Osteocyte (in vitro differentiated cells): ENCODE measurements around the gene FOXO1. TPM values are rescaled to one million over a fixed set of nuclear protein-coding genes. Genes with fewer than 3 reads are reported as not detected.

Experiments
- DNase-seq: peaks from one replicate; pipeline ENCODE4 v3.0.0; 2021; ENCODE audit warnings: mixed read lengths; ENCODE audit not compliant: unreplicated experiment; ENCODE audit errors: extremely low spot score
- H3K27ac Mint-ChIP-seq: one replicate; pipeline ENCODE4 v1.8.0; 2021; ENCODE audit warnings: mild to moderate bottlenecking, mixed read lengths; ENCODE audit not compliant: unreplicated experiment
- H3K27me3 Mint-ChIP-seq: one replicate; pipeline ENCODE4 v1.8.0; 2021; ENCODE audit warnings: mixed read lengths; ENCODE audit not compliant: unreplicated experiment
- H3K36me3 Mint-ChIP-seq: one replicate; pipeline ENCODE4 v1.8.0; 2021; ENCODE audit warnings: mixed read lengths; ENCODE audit not compliant: unreplicated experiment
- H3K4me1 Mint-ChIP-seq: one replicate; pipeline ENCODE4 v1.8.0; 2021; ENCODE audit warnings: mixed read lengths; ENCODE audit not compliant: unreplicated experiment
- H3K4me3 Mint-ChIP-seq: one replicate; pipeline ENCODE4 v1.8.0; 2021; ENCODE audit warnings: mild to moderate bottlenecking, moderate library complexity, mixed read lengths; ENCODE audit not compliant: unreplicated experiment
- H3K9me3 Mint-ChIP-seq: one replicate; pipeline ENCODE4 v1.8.0; 2021; ENCODE audit warnings: mixed read lengths; ENCODE audit not compliant: unreplicated experiment
- CTCF ChIP-seq: fragments of 200-600 bp; sonication (generic); IDR thresholded peaks from 2 replicates; pipeline ENCODE4 v1.5.0; 2021; ENCODE audit warnings: antibody characterized with exemption, mild to moderate bottlenecking, moderate library complexity
- total RNA-seq: library from RNA; stranded (reverse); gene quantifications from 2 replicates; pipeline ENCODE4 v1.2.1, GENCODE V29; 2021

FOXO1 gene
- total RNA-seq, 1 donor from 2014 or later, result 10.0 TPM

GRCh38 chr13:40539576-40540327 lies 126.7 kb downstream of the FOXO1 start:
- H3K4me1 Mint-ChIP-seq, result peaks cover 24% of the 10 kb centered on the region
- H3K4me3 Mint-ChIP-seq, result no peak overlapping the region
- no peaks in the 10 kb centered on the region for H3K9me3 Mint-ChIP-seq
- TF ChIP-seq CTCF, result no peak
- H3K36me3 Mint-ChIP-seq, result no peaks in the 10 kb centered on the region
- H3K27me3 Mint-ChIP-seq, result no peaks in the 10 kb centered on the region
- H3K27ac Mint-ChIP-seq, result peak overlapping the region; percentile 75
- no peak for DNase-seq

GRCh38 chr13:40537146-40537895 lies 129.1 kb downstream of the FOXO1 start:
- Mint-ChIP-seq H3K4me1 (peaks cover 24% of the 10 kb centered on the region), H3K27me3 (no peaks in the 10 kb centered on the region), H3K9me3 (no peaks in the 10 kb centered on the region), H3K27ac (no peak overlapping the region), H3K4me3 (no peak overlapping the region), H3K36me3 (no peaks in the 10 kb centered on the region)
- DNase-seq, result no peak
- TF ChIP-seq CTCF, result no peak

GRCh38 chr13:40536443-40537113 lies 129.9 kb downstream of the FOXO1 start:
- H3K27me3 Mint-ChIP-seq, result no peaks in the 10 kb centered on the region
- H3K4me1 Mint-ChIP-seq, result peaks cover 24% of the 10 kb centered on the region
- TF ChIP-seq CTCF, result no peak
- peaks cover 1% of the 10 kb centered on the region for H3K9me3 Mint-ChIP-seq
- DNase-seq, result no peak
- no peak overlapping the region for H3K27ac Mint-ChIP-seq
- no peak overlapping the region for H3K4me3 Mint-ChIP-seq
- no peaks in the 10 kb centered on the region for H3K36me3 Mint-ChIP-seq

- peaks cover 3% of the 10 kb centered on the region for H3K36me3 Mint-ChIP-seq
- no peak overlapping the region for H3K27ac Mint-ChIP-seq
- H3K4me3 Mint-ChIP-seq, result no peak overlapping the region
- no peak for TF ChIP-seq CTCF
- H3K9me3 Mint-ChIP-seq, result peaks cover 9% of the 10 kb centered on the region
- H3K4me1 Mint-ChIP-seq, result peaks cover 17% of the 10 kb centered on the region
- no peak for DNase-seq
- no peaks in the 10 kb centered on the region for H3K27me3 Mint-ChIP-seq
Measured at GRCh38 chr13:40535345-40535836, 131.1 kb downstream of the FOXO1 start.
